ENCODE data around the gene ZFPM1.
"Not testable (repeated sequence)": the region's sequence is repeated elsewhere in the genome, so short reads cannot be mapped to it uniquely, and the experiment has no call there.

Gene ZFPM1

DNA sequence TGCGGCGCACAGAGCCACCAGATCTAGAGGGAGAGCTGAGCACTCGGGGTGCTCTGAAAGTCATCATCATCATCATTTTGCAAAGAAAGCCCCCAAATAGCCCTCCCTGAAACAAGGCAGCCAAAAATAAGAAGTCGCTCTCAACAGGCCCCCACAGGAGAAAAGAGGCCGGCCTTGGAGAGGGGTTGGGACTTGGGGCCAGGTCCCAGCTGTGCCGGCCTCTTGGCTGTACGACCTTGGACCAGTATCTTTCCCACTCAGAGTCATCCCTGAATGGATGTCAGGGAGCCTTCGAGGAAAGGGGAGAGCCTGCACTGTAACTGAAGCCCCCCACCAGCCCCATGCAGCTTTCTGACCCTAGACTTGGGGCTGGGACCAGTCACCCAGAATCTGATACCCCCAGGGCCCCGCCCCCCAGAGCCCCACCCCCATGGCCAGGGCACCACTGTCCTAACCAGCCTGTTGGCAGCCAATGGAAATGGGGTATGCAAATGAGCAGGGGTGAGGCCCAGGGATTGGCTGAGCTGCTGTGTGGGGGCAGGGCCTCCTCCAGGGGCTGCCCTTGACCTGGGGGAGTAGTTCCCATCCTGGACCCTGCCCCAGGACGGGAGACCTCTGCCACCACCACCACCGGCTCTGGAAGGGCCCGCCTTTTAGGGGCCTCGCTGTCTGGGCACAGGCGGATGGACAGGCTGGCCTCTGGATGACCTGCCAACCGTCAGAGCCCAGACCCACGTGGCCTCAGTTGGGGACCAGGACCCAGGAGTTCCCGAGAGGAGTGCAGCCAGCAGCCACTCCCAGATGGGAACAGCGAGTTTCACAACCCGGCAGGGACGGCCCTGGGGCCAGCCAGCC is 15.4 kb downstream of the ZFPM1 start:
- no peak for DNase-seq

DNA sequence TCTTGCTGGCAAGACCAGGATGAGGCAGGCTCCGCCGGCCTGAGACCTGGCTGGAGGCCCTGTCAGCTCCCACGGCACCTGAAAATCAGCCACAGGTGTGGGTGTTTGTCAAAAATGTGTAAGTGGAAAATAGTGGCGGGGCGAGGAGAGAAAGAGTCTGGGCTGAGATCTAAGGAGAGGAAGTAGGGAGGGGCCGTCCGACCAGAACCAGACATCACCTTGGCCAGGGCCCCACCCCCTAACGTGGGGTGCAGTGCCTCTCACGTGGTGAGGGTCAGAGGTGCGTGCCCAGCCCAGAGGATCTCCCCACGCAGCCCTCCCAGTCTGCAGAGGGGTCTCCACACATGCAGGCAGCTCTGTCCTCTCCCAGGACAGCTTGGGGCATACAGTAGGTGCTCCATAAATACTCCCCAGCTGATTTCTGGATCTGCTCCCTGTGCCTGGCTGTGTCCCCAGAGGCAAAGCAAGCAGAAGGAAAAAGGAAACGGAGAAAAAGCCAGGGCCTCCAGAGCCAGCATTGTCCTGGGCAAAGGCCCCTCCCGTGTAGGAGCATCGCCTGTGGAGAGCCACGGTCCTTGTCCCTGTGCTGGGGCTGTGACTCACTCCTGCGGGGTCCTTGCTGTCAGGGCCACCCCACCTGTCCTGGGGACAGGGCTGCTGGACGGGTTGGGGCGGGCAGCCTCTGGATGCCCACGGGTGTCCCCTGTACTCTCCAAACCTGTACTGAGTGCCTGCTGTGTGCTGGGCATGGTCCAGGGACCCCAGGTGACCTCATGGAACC is 16.7 kb downstream of the ZFPM1 start:
- DNase-seq = no peak

DNA sequence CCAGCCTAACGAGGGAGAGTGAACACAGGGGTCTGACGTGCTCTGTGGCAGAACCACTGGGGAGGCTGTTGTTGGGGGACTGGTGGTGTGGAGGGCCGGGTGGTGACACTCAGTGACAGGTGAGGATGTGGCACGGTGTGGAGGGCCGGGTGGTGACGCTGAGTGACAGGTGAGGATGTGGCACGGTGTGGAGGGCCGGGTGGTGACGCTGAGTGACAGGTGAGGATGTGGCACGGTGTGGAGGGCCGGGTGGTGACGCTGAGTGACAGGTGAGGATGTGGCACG is 17.3 kb downstream of the ZFPM1 start:
- DNase-seq = not testable (repeated sequence)

DNA sequence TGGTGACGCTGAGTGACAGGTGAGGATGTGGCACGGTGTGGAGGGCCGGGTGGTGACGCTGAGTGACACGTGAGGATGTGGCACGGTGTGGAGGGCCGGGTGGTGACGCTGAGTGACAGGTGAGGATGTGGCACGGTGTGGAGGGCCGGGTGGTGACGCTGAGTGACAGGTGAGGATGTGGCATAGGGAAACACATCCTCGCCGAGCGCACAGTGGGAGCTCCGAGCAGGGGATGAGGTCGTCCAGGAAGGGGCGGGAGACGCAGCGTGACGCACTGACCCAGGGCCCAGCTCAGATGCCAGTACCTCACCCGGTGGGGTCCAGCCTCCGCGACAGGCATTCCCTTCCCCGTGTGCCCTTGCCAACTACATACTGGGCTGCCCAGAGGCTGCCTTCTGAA is 17.6 kb downstream of the ZFPM1 start:
- not testable (repeated sequence) for DNase-seq

DNA sequence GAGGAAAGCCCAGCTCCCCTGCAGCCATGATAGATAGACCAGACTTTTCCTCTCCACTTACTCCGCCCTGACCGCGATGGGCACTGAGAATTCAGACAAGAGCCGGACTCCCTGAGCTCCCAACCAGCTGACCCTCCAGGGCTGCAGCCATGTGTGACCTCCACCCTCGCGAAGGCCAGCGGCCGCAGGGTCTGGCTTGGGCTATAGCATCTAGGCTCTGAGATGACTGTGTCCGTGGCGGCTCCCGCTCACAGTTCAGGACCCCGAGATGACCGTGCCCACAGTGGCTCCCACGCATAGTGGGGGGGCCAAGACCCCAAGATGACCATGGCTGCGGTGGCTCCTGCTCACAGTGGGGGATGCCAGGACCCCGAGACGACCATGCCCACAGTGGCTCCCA is 18.0 kb downstream of the ZFPM1 start:
- DNase-seq = no peak

DNA sequence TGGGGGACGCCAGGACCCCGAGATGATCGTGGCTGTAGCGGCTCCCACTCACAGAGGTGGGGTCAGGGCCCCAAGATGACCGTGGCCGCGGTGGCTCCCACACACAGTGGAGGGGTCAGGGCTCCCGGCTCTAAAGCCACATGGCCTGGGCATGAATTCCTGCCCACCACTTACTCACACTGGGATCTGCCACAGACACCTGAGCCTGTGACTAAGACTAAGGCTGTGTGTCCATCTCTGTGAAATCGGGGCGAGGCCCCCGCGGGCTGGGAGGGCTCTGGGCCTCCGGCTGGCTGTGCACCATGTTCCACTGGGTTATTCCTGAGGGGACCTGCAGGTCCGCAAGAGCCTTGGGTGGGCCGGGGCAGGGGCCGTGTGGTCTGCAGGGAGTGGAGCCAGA is 18.5 kb downstream of the ZFPM1 start:
- DNase-seq = no peak

DNA sequence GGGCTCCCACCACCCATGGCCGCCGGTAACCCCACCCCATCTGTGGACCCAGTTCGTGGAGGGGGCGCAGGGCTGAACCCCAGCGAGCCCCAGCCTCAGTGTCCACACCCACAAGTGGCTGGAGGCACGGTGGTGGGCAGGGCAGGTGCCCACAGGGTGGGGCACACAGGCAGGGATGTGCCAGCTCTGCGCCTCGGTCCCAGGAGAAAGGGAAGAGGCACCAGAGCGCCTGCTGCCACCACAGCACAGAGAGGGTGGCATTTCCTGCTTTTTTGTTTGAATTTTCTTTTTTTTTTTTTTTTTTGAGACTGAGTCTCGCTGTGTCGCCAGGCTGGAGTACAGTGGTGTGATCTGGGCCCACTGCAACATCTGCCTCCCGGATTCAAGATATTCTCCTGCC is 19.0 kb downstream of the ZFPM1 start:
- no peak for DNase-seq

DNA sequence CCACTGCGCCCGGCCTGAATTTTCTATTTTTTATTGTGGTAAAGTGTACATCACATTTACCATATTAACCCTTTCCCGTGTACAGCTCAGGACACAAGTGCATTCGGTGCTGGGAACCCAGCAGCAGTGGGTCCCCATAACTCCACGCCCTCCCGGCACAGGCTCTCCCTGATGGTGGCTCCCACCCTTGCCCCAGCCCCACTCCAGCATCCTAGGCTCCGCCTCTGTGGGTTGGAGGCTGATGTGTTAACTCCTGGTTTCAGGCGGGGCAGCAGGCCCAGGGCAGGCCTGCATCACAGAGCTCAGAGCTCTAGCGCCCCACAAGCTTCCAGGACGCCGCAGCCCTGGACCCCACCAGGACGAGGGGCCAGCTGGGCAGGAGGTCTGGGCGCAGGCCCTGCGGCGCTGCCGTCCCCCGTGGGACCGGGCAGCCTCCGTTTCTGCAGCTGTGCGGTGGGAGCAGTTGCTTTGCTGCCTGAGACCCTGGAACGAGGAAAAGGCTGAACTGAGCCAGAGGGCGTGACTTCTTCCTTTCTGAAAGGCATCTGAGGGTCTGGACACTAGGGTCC is 19.6 kb downstream of the ZFPM1 start:
- DNase-seq = no peak

DNA sequence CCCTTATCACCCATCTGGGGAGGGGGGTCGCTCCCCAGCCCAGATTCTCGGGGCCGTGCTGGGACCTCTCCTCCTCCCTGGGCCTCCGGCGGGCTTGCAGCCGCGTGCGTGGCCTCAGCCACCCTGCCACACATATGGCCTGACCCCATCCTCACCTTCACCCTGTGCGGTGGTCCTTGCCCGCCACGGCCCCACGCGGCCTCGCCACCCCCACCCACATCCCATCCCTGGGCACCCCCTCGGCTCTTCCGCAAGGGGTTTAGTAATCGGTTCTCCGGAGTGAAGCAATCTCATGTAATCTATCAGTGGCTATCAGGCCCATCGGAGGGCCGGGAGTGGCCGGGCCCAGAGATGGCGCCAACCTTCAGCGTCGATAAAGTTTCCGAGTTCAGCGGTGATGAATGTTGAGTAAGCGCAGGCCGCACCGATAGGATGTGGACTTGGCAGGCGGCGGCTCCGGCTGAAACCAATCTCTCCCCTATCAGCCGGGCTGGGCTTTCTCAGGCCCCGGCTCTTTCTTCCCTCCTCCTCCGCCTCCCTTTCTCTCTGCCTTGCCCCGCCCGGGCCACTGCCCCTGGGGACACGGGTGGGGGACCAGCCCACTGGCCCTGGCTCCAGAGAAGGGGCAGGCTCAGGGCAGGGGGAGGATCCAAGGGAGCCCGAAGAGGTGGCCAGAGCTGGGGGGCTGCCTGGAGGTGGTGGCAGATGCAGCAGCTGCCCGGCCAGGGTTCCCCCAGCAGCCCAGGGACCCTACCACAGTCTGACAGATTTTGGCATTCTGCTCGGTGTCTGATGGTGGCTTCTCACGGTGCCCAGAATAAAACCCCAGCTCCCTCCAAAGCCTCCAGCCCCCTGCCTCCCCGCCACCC is 20.8 kb downstream of the ZFPM1 start:
- no peak for DNase-seq

DNA sequence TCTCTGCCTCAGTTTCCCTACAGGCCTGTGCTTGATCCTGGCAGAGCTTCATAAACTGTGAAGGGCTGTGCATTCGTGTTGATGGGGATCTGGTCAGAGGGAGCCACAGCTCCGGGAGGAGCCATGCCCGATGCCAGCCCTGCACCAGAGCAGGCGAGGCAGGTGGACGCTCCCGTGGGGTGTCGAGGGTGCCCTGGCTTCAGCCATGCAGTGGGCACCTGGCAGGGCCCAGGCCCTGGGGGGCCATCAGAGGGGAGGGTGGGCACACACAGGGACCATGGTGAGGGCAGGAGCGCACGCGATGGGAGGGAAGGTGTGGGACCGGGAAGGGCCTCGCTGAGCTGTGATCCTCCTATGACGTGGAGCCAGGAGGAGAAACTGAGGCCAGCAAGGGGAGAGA is 22.0 kb downstream of the ZFPM1 start:
- no peak for DNase-seq

DNA sequence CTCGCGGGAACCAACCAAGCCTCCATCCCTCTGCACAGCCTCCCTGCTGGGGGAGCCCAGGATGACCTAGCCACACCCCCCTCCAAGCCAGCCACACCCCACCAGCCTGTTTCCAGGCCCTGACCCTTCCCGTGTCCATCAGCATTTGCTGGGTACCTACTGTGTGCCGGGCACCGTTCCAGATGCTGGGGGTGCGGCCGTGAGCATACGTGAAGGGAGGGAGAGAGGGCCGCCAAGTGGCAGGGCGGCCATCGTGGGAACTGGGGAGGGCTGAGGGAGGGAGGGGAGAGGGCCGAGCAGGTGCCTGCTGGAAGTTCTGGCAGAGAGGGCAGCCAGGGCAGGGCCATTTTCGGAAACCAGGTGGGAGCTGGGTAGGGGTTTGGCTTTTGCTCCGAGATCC is 23.1 kb downstream of the ZFPM1 start:
- DNase-seq = no peak

DNA sequence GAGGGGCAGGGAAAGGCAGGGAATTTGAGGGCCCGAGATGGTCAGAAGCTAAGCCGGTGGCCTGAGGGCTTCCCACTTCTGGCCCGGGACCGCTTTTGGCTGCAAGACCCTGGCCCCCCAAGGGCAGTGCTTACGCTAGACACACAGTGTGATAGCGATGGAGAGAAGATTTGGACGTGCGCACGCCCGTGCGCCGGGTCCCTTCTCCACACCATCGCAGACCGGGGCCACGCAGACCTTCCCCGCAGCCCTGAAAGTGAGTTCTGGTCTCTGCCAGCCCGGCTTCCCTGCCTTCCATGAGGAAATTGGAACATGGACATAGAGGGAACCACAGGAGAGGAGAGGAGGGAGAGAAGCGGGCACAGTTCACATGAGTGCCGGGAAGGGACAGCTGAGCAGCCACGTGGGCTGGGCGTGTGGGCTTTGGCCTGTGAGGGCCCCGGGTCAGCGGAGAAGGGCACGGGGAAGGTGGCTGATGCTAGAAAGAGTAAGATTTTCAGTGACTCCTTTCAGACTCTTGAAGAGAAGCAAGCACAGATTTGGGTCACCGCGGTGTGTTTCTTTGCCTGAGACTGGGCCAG is 23.8 kb downstream of the ZFPM1 start:
- no peak for DNase-seq

DNA sequence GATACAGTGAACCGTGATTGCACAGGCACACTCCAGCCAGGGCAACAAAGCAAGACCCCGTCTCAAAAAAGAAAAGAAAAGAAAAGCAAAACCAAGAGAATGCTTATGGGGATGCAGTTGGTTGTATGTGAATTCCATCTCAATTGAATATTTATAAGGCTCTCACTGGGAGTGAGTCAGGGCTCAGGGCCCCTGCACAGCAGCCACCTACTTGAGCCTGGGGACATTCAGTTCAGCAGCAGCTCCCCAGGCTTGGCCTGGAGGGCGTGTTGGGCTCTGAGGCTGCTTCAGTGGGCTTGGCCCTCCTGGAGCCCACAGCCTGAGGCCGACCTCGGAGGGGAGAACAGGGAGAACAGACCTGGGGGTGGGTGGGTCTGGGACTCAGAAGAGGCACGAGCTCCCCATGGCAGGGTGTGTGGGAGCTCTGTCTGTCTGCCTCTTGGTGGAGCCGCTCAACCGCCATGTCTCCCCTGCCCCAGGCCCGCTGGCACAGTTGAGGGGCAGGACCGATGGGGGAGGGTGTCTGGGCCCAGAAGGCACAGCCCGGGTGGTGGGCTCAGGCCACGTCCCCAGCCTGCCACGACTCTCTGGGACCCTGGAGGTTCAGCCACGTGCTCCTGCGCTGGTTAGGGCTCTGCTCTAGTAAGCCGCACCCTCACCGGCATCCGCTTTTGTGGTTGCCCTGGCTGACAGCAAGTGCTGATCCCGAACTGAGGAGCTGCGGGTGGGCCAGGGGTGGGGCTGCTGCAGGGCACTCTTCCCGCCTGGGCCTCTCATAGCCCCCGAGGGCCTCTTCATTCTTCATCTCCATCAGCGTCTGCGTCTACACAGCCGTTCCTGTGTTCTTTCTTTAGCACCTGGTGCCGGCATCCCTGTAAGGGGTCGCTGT is 24.8 kb downstream of the ZFPM1 start:
- no peak for DNase-seq

DNA sequence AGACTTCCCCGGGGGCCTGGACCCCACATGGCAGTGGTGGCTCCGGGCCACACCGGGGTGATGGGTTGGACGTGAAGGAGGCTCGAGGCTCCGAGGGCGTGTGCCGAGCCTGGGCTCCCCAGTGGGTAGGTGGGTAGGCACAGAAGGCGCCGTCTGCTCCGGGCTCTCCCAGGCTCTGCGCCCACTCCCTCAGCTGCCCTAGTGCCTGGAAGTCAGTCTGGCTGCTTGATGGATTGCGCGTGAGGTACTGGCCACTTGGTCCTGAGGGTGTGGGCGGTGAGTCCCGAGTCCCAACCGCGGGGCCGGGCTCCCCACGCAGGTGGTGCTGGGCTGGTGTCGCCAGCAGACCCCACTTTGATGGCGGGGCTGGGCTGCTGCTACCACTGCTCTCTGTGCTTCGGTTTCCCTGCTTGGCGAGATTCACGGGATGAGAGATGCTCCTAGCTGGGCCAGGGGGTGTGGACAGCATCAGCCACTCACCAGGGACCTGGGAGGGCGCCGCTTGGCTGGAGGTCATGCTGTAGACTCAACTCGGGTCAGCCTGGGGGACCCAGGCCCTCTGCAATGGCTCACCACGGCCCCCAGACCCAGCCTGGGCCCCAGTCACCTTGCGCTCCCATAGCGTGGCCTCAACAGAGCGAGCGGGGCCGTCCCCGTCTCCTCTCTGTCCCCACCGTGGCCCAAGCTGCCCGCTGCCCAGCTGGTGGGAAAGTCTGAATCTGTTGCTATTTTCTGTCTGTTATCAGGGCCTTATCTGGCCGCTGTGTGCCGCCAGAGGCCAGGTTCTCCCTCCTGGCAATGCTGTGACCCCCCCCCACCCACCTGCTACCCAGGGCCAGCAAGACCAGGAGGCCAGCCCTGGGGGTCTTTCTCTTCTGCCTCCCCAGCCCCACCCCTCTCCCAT is 26.1 kb downstream of the ZFPM1 start:
- no peak for DNase-seq

DNA sequence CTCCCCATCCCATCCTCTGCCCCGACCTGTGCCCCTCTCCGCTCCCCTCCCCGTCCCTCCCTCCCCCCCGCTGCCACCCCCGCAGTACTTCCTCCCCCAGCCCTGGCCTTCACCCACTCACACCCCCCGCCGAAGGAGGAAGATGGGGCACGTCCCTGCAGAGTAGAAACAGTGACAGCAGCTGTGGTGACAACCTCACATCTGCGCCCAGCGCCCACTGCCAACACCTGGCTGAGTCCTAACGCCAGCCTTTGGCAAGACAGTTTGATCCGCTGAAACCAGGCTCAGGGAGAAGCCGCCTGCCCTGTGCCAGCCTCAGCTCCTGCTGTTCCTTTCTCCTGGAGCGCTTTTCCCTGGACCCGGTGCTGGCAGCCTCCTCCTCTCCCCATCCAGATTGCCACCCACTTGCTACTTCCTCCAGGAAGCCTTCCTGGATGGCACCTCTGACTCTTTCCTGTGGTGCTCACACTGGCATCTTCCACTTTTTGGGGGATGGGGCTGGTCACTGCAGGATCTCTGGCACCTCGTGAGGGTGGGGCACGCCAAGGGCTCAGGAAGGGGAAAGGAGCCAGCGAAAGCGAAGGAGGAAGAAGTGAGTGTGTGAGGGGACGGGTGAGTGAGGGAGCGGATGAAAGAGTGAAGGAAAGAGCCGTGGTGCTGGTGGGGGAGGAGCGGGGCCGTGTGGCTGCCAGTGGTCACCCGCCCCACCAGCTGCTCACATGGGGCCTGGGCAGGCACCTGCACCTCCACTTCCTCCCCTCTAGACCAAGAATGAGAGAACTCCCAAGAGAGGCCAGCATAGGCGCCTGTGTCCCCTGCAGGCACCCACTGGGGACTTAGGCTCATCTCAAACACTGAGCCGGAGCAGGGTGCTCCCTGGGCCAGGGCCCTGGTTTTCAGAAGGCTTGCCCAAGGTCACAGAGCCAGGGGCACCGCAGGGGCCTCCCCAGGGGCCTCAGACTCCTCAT is 27.0 kb downstream of the ZFPM1 start:
- no peak for DNase-seq

DNA sequence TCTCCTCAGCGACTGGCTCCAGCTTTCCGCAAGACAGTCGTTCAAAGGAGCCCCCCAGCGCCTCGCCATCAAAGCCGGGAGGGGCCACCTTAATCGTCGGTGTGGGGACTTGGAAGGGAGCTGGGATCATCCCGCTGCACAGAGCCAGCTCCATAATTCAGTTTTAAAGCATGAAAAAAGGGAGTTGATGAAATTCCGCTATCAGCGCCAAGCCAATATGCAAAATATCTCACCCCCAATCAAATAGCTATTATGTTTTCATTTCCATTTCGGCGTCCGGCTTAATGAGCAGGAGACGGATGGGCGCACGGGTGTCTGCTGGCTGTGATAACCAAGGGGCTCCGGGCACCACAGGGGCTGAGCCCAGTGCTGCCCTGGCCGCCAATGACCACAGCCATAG is 27.7 kb downstream of the ZFPM1 start:
- DNase-seq = no peak

DNA sequence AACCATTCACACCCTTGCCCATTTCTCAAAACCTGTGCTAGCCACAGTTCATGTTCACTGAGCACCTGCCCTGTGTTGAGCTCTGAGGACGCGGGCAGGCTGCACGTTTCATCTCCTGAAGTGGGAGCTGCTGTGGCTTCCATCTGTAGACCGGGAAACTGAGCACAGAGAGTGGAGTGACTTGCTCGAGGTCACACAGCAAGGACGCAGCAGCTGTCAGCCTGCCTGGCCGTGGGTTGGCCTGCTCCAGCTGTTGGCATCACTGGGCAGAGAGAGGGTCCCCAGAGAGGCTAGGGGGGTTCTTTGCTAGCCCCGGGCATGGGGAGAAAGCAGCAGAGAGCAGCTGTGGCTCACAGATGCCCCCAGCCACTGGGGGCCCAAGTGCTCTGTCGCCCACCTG is 28.8 kb downstream of the ZFPM1 start:
- no peak for DNase-seq

DNA sequence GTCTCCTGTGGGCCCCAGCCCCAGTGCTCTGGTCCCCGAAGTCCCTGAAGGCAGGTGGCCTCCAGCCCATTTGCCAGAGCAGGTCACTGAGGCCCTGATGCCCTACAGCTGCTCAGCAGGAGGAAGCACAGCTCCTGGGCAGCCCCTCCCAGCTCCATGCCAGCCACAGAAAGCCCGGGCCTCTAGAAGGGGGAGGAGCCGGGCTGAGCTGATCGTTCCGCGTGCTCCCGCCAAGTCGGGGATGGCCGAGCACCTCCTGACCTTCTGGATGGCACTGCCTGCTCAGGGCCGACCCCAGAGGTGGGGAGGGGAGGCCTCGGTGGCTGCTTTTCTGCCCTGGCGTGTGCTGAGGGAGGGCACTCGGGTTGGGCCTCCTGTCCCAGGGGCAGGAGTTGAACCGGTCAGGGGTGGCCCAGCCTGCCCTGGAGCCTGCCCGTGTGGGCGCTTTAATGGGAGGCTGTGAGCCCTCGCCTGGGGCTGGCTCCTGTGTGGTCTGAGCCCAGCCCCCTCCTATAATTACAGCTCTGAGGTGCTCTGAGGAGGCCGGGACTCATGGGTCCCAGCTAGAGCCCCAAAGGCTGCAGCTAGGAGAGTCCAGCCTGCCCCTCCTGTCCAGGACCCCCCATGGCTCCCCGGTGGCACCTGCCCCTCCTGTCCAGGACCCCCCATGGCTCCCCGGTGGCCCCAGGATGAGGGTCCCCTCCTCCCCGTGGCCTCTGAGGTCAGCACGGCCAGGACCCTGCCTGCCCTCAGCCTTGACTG is 29.7 kb downstream of the ZFPM1 start:
- DNase-seq = no peak

DNA sequence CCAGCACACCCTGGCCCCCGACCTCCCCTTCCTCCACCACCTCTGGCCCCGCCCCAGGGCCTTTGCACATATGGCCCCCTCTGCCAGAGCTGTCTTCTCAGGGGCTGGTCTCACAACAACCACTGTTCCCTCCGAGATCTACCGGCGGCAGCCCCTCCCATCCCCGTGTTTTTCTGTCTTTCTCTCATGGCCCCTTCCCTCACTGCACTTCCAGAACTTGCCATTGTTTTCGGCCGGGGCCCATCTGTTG is 30.2 kb downstream of the ZFPM1 start:
- no peak for DNase-seq

All from NCI-H1092 treated with DMSO at 0.1 percent for 48 hours (cell line).